Right lobe of liver (tissue), 6 donors: ENCODE data around the gene SCN5A. TPM values are rescaled to one million over a fixed set of nuclear protein-coding genes. Genes with fewer than 3 reads are reported as not detected.

Experiments
- ATAC-seq, 4 donors: fragments of 200-7000 bp; cut with Tn5 transposase; one replicate each; pipeline ENCODE4 v1.9.1; 2020; ENCODE audit warnings: mild to moderate bottlenecking in 4 of 4, moderate library complexity in 4 of 4
- DNase-seq, 3 donors: peaks; one replicate each; pipeline ENCODE4 v3.0.0-alpha.2; 2020
- H3K27ac ChIP-seq, 3 donors: fragments of 200-600 bp; one replicate each; pipeline ENCODE4 v1.8.0; 2022
- H3K27me3 ChIP-seq, 2 donors: fragments of 200-600 bp; one replicate each; pipeline ENCODE4 v1.8.0; 2022
- H3K36me3 ChIP-seq, 4 donors: fragments of 200-600 bp; sonication (generic) in 1 of 4; one replicate each; pipeline versions ENCODE4 v1.5.1 to v1.8.0; 2017 to 2022; ENCODE audit warnings: control low read depth in 1 of 4
- H3K4me1 ChIP-seq, 4 donors: fragments of 200-600 bp; sonication (generic) in 1 of 4; one replicate each; pipeline versions ENCODE4 v1.5.1 to v1.8.0; 2017 to 2022; ENCODE audit warnings: control low read depth in 1 of 4
- H3K4me3 ChIP-seq, 3 donors: fragments of 200-600 bp; one replicate each; pipeline ENCODE4 v1.8.0; 2022
- H3K9me3 ChIP-seq, 4 donors: fragments of 200-600 bp; sonication (generic) in 1 of 4; one replicate each; pipeline versions ENCODE4 v1.5.1 to v1.8.0; 2017 to 2022; ENCODE audit warnings: control low read depth in 1 of 4
- CTCF ChIP-seq, 4 donors: fragments of 200-600 bp in 3 of 4; fragments of 450-650 bp in 1 of 4; IDR thresholded peaks; one replicate each; pipeline versions ENCODE4 v1.5.1 to v1.8.0; 2016 to 2022; ENCODE audit warnings: antibody characterized with exemption in 4 of 4, mild to moderate bottlenecking in 2 of 4
- POLR2A ChIP-seq: fragments of 450-650 bp; IDR thresholded peaks from one replicate; pipeline ENCODE4 v1.6.1; 2017; ENCODE audit warnings: antibody characterized with exemption, mild to moderate bottlenecking
- WGBS: methylation state at CpG from one replicate; pipeline ENCODE4 v1.1.6; 2018; ENCODE audit warnings: low coverage, low lambda C conversion rate; ENCODE audit not compliant: insufficient coverage; ENCODE audit errors: missing lambda C conversion rate; 5-methylcytosine and 5-hydroxymethylcytosine counted together
- intact Hi-C, 2 donors: fragments of 100-400 bp; cut with DNase I; formaldehyde crosslinking; loops; one replicate each; pipeline versions ENCODE4 v1.11.2 to v1.14.1; 2022
- total RNA-seq, 6 experiments: library from RNA; depleted of rRNA in 2 of 6; stranded (reverse); fragments of >200 nt in 2 of 6; fragmentation: NEBNext Ultra II Directional in 3 of 6; extraction: Animal tissue kit (Norgen Biotek cat#: 25700) in 3 of 6; gene quantifications; one replicate each; pipeline versions ENCODE4 v1.1.0 to v1.2.4, GENCODE V29; 2016 to 2023
- donor health status: DM: no; HTN: yes; CAD: no.
- donor health status: DM: no; HTN: no; CAD: no.
- donor health status: DM: no; HTN: no; CAD: no.
- donor health status: DM: no; HTN: yes; CAD: no.
- donor health status: DM: no; HTN: yes; CAD: no.

Gene SCN5A
- total RNA-seq, 6 experiments from 2014 or later = 0.02 TPM; not detected in 5

- TF ChIP-seq CTCF (IDR thresholded peaks at IDR 0.05) (no peak), POLR2A (no peak)
- Histone ChIP-seq H3K27ac (no peak overlapping the region), H3K36me3 (no peaks in the 10 kb centered on the region), H3K27me3 (no peaks in the 10 kb centered on the region), H3K4me1 (no peaks in the 10 kb centered on the region), H3K9me3 (no peaks in the 10 kb centered on the region), H3K4me3 (no peak overlapping the region)
- ATAC-seq (no peak), DNase-seq (no peak)
- 93% methylated on average over 3 of the region's 6 CpGs for WGBS
- intact Hi-C loops = no loop called here
These were observed 67.2 kb downstream of the SCN5A start for GRCh38 chr3:38582316-38582715.

GRCh38 chr3:38581774-38582173 lies 67.7 kb downstream of the SCN5A start:
- Histone ChIP-seq H3K27ac (no peak overlapping the region), H3K4me1 (no peaks in the 10 kb centered on the region), H3K4me3 (no peak overlapping the region), H3K36me3 (no peaks in the 10 kb centered on the region), H3K27me3 (no peaks in the 10 kb centered on the region), H3K9me3 (no peaks in the 10 kb centered on the region)
- DNase-seq (no peak), ATAC-seq (no peak)
- whole genome bisulfite sequencing = 57% methylated on average over 1 of the region's 2 CpGs
- intact Hi-C loops = no loop called here
- TF ChIP-seq CTCF (IDR thresholded peaks at IDR 0.05) = no peak
- no peak for TF ChIP-seq POLR2A

- DNase-seq (no peak), ATAC-seq (no peak)
- Histone ChIP-seq H3K4me3 (no peak overlapping the region), H3K9me3 (no peaks in the 10 kb centered on the region), H3K27ac (no peak overlapping the region), H3K36me3 (no peaks in the 10 kb centered on the region), H3K27me3 (no peaks in the 10 kb centered on the region), H3K4me1 (no peaks in the 10 kb centered on the region)
- intact Hi-C loops = no loop called here
- no peak for TF ChIP-seq CTCF (IDR thresholded peaks at IDR 0.05)
- no peak for TF ChIP-seq POLR2A
- WGBS = 64% methylated on average over 4 of the region's 21 CpGs
These were observed 68.8 kb downstream of the SCN5A start for GRCh38 chr3:38580450-38581382.

- H3K27me3 ChIP-seq = no peaks in the 10 kb centered on the region
- H3K4me1 ChIP-seq = no peaks in the 10 kb centered on the region
- ATAC-seq = peak in 1 of 4 donors; percentile 17
- H3K9me3 ChIP-seq = no peaks in the 10 kb centered on the region
- no peak for DNase-seq
- TF ChIP-seq CTCF (IDR thresholded peaks at IDR 0.05) = no peak
- H3K4me3 ChIP-seq = no peak overlapping the region
- WGBS = 87% methylated on average over 3 of the region's 14 CpGs
- H3K27ac ChIP-seq = no peak overlapping the region
- H3K36me3 ChIP-seq = no peaks in the 10 kb centered on the region
- intact Hi-C loops = no loop called here
These were observed 69.7 kb downstream of the SCN5A start for GRCh38 chr3:38579551-38580449.
